HEK293 (cell line): ENCODE results near the gene ABCA2.

Source experiments
- CTCF ChIA-PET: fragments of 350-600 bp; formaldehyde crosslinking; extraction: SDS; loops from one replicate; lab custom pipeline; 2021; ENCODE audit warnings: antibody characterized with exemption; lab: Yijun Ruan, JAX
- POLR2A ChIA-PET: fragments of 300-600 bp; formaldehyde crosslinking; extraction: SDS; loops from one replicate; lab custom pipeline; 2020; ENCODE audit warnings: antibody characterized with exemption, inconsistent platforms; lab: Yijun Ruan, JAX
- H3K27ac ChIP-seq: fragments of 200-500 bp; sonication (Bioruptor generic); 2 replicates; pipeline ENCODE4 v1.5.1; 2014; ENCODE audit warnings: low read depth, low read length, control low read depth, inconsistent platforms; ENCODE audit errors: extremely low read depth
- H3K36me3 ChIP-seq, 2 experiments: fragments of 200-500 bp in 1 of 2; sonication (Bioruptor generic) in 1 of 2; 1 replicate in 1 of 2; 2 replicates in 1 of 2; pipeline ENCODE4 v1.5.1; 2014 to 2017; ENCODE audit warnings: inconsistent platforms in 2 of 2, low read length in 2 of 2; ENCODE audit not compliant: control insufficient read depth in 2 of 2, insufficient read depth in 1 of 2
- H3K4me1 ChIP-seq: fragments of 200-500 bp; sonication (Bioruptor generic); 2 replicates; pipeline ENCODE4 v1.5.1; 2014; ENCODE audit warnings: mild to moderate bottlenecking, low read length, inconsistent platforms; ENCODE audit not compliant: control insufficient read depth, insufficient read depth
- H3K4me3 ChIP-seq: 2 replicates; pipeline ENCODE4 v1.5.1; 2011; ENCODE audit warnings: low read depth, mild to moderate bottlenecking, control low read depth, low read length, moderate library complexity
- H3K9me3 ChIP-seq: fragments of 200-500 bp; sonication (Bioruptor generic); 2 replicates; pipeline ENCODE4 v1.5.1; 2014; ENCODE audit warnings: low read depth, low read length, inconsistent platforms; ENCODE audit not compliant: control insufficient read depth, insufficient read depth
- FEZF1 ChIP-seq: fragments of 450-650 bp; formaldehyde crosslinking; IDR thresholded peaks from 2 replicates; pipeline ENCODE4 v1.5.1; 2016; ENCODE audit warnings: missing biosample characterization, missing genetic modification characterization
- GLIS1 ChIP-seq: fragments of 450-650 bp; formaldehyde crosslinking; IDR thresholded peaks from 2 replicates; pipeline ENCODE4 v1.5.1; 2016; ENCODE audit warnings: missing biosample characterization, missing genetic modification characterization
- HOXD13 ChIP-seq: sonication (generic); formaldehyde crosslinking; IDR thresholded peaks from 2 replicates; pipeline ENCODE4 v1.8.0; 2022; ENCODE audit warnings: missing genetic modification reagents, borderline replicate concordance
- SP2 ChIP-seq: fragments of 450-650 bp; formaldehyde crosslinking; IDR thresholded peaks from 2 replicates; pipeline ENCODE4 v1.5.1; 2016; ENCODE audit warnings: missing biosample characterization, missing genetic modification characterization
- ZBTB48 ChIP-seq: fragments of 450-650 bp; formaldehyde crosslinking; IDR thresholded peaks from 2 replicates; pipeline ENCODE4 v1.5.1; 2016; ENCODE audit warnings: missing biosample characterization, missing genetic modification characterization
- ZFP41 ChIP-seq: fragments of 450-650 bp; formaldehyde crosslinking; IDR thresholded peaks from 2 replicates; pipeline ENCODE4 v1.5.1; 2016; ENCODE audit warnings: missing biosample characterization, missing genetic modification characterization, borderline replicate concordance
- ZFP69B ChIP-seq: fragments of 450-650 bp; formaldehyde crosslinking; IDR thresholded peaks from 2 replicates; pipeline ENCODE4 v1.5.1; 2016; ENCODE audit warnings: missing biosample characterization, missing genetic modification characterization
- ZNF10 ChIP-seq: fragments of 450-650 bp; formaldehyde crosslinking; IDR thresholded peaks from 2 replicates; pipeline ENCODE4 v1.5.1; 2017; ENCODE audit warnings: missing biosample characterization, missing genetic modification characterization
- ZNF202 ChIP-seq: fragments of 450-650 bp; formaldehyde crosslinking; IDR thresholded peaks from 2 replicates; pipeline ENCODE4 v1.5.1; 2016; ENCODE audit warnings: missing biosample characterization, missing genetic modification characterization, borderline replicate concordance
- ZNF426 ChIP-seq: fragments of 450-650 bp; formaldehyde crosslinking; IDR thresholded peaks from 2 replicates; pipeline ENCODE4 v1.5.1; 2017; ENCODE audit warnings: missing biosample characterization, missing genetic modification characterization, mild to moderate bottlenecking, inconsistent platforms, moderate library complexity
- ZNF510 ChIP-seq: fragments of 450-650 bp; formaldehyde crosslinking; IDR thresholded peaks from 2 replicates; pipeline ENCODE4 v1.5.1; 2018; ENCODE audit warnings: mild to moderate bottlenecking, missing genetic modification characterization, missing biosample characterization; ENCODE audit not compliant: insufficient replicate concordance
- ZNF529 ChIP-seq: fragments of 450-650 bp; formaldehyde crosslinking; IDR thresholded peaks from 2 replicates; pipeline ENCODE4 v1.5.1; 2017; ENCODE audit warnings: missing genetic modification characterization, missing biosample characterization; ENCODE audit not compliant: insufficient replicate concordance
- ZNF558 ChIP-seq: fragments of 450-650 bp; formaldehyde crosslinking; IDR thresholded peaks from 2 replicates; pipeline ENCODE4 v1.5.1; 2016; ENCODE audit warnings: missing biosample characterization, missing genetic modification characterization
- ZNF623 ChIP-seq: fragments of 450-650 bp; formaldehyde crosslinking; IDR thresholded peaks from 2 replicates; pipeline ENCODE4 v1.5.1; 2016; ENCODE audit warnings: missing biosample characterization, missing genetic modification characterization
- ZNF677 ChIP-seq: fragments of 450-650 bp; IDR thresholded peaks from 2 replicates; pipeline ENCODE4 v1.5.0; 2018; ENCODE audit warnings: missing biosample characterization, mild to moderate bottlenecking, missing genetic modification characterization, moderate library complexity
- ZNF791 ChIP-seq: fragments of 450-650 bp; formaldehyde crosslinking; IDR thresholded peaks from 2 replicates; pipeline ENCODE4 v1.5.1; 2016; ENCODE audit warnings: missing biosample characterization, missing genetic modification characterization
- ZNF830 ChIP-seq: fragments of 450-650 bp; IDR thresholded peaks from 2 replicates; pipeline ENCODE4 v1.5.0; 2018; ENCODE audit warnings: missing biosample characterization, missing genetic modification characterization, low read depth, mild to moderate bottlenecking, moderate library complexity
- ZNF843 ChIP-seq: fragments of 450-650 bp; formaldehyde crosslinking; IDR thresholded peaks from 2 replicates; pipeline ENCODE4 v1.5.1; 2016; ENCODE audit warnings: missing biosample characterization, missing genetic modification characterization
- ZXDB ChIP-seq: fragments of 450-650 bp; formaldehyde crosslinking; IDR thresholded peaks from 2 replicates; pipeline ENCODE4 v1.5.1; 2016; ENCODE audit warnings: missing biosample characterization, missing genetic modification characterization
- TF ChIP-seq, protein P1 (sequence below): fragments of 450-650 bp; formaldehyde crosslinking; IDR thresholded peaks from 2 replicates; pipeline ENCODE4 v1.5.1; 2016; ENCODE audit warnings: missing biosample characterization, missing genetic modification characterization

Gene ABCA2

DNA sequence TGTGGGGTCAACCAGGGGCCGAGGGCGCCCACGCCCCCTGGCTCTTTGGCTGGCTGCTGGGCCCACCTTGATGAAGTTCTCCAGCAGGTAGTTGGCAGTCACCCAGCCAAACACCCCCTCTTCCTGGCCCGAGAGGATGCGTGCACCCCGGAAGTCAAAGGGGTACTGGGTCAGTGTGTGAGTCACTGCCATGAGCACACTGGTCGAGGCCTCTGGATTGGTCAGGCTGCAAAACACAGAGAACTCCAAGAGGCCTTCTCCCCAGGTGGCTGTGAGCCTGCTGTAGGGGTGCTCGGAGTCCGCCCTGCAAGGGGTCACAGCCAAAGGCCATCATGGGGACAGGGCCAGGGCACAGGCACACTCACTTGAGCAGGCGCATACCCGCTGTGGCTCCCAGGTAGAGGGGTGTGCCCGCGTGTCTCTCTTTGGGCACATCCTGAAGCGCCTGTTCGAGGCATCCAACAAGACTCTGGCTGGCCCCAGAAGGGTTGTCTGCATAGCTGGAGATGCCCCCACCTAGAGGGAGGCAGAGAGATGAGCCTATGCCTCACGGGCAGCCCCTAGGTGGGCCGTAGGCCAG is 23.2 kb upstream of the ABCA2 start:
- Histone ChIP-seq H3K9me3 (no peaks in the 10 kb centered on the region), H3K4me3 (no peak overlapping the region), H3K36me3 (no peaks in the 10 kb centered on the region), H3K27ac (no peak overlapping the region), H3K4me1 (no peaks in the 10 kb centered on the region)
- ChIA-PET CTCF (interaction anchor here (0.6 to 10.1 kb wide), 3 partner anchors 10 to 17 kb away, joined by 4 to 237 read pairs (median 166); partner anchors contain the start of gene SAPCD2), POLR2A (no interaction called here)
- TF ChIP-seq GLIS1 (tag by site-specific recombination) (0 out of 2 replicates have a peak, but pooled peaks have one; percentile 29), ZNF830 (tag by site-specific recombination) (no peak)

DNA sequence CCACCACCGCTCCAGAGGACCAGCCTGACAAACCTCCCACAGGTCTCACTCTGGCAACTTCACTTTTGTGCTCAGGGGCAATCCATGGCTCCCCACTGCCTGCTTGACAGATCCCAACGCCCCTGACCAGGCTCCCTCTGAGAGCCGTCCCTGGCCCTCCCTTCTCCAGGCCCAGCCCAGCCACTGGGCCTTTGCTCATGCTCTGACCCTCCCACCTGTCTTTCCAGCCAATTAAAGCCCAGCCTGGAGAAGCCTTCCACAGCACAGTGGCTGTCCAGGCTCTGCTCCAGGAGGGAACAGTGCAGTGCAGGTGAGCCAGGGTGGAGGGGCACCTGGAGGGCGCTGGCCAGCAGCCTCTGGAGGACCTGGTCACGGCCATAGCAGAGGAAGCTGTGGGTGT is 22.5 kb upstream of the ABCA2 start:
- TF ChIP-seq ZFP69B (tag by site-specific recombination) (no peak), ZNF558 (tag by site-specific recombination) (no peak), HOXD13 (no peak), ZNF510 (tag by site-specific recombination) (no peak), ZNF426 (tag by site-specific recombination) (no peak), ZBTB48 (tag by site-specific recombination) (no peak), ZNF529 (tag by site-specific recombination) (no peak), ZNF623 (tag by site-specific recombination) (peak; percentile 93), ZNF677 (no peak), ZFP41 (tag by site-specific recombination) (no peak), ZXDB (no peak), FEZF1 (tag by site-specific recombination) (no peak), SP2 (tag by site-specific recombination) (peak; percentile 64), ZNF202 (tag by site-specific recombination) (no peak), ZNF830 (tag by site-specific recombination) (no peak), ZNF843 (tag by site-specific recombination) (no peak), ZNF791 (no peak), ZNF10 (tag by site-specific recombination) (peak; percentile 21; the same call in 1 of the 2 replicates)
- TF ChIP-seq, protein P1, sequence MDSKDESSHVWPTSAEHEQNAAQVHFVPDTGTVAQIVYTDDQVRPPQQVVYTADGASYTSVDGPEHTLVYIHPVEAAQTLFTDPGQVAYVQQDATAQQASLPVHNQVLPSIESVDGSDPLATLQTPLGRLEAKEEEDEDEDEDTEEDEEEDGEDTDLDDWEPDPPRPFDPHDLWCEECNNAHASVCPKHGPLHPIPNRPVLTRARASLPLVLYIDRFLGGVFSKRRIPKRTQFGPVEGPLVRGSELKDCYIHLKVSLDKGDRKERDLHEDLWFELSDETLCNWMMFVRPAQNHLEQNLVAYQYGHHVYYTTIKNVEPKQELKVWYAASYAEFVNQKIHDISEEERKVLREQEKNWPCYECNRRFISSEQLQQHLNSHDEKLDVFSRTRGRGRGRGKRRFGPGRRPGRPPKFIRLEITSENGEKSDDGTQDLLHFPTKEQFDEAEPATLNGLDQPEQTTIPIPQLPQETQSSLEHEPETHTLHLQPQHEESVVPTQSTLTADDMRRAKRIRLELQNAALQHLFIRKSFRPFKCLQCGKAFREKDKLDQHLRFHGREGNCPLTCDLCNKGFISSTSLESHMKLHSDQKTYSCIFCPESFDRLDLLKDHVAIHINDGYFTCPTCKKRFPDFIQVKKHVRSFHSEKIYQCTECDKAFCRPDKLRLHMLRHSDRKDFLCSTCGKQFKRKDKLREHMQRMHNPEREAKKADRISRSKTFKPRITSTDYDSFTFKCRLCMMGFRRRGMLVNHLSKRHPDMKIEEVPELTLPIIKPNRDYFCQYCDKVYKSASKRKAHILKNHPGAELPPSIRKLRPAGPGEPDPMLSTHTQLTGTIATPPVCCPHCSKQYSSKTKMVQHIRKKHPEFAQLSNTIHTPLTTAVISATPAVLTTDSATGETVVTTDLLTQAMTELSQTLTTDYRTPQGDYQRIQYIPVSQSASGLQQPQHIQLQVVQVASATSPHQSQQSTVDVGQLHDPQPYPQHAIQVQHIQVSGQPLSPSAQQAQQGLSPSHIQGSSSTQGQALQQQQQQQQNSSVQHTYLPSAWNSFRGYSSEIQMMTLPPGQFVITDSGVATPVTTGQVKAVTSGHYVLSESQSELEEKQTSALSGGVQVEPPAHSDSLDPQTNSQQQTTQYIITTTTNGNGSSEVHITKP = peak; percentile 44; the same call in 1 of the 2 replicates
- ChIA-PET CTCF (interaction anchor here (0.6 to 5.4 kb wide), 3 partner anchors 11 to 17 kb away, joined by 4 to 237 read pairs (median 6); partner anchors contain the start of gene SAPCD2), POLR2A (no interaction called here)
- no peaks in the 10 kb centered on the region for H3K36me3 ChIP-seq
- no peaks in the 10 kb centered on the region for H3K4me1 ChIP-seq
- no peak overlapping the region for H3K27ac ChIP-seq
- H3K9me3 ChIP-seq = no peaks in the 10 kb centered on the region
- H3K4me3 ChIP-seq = no peak overlapping the region
